ENCODE data around the gene COPRS. TPM values are rescaled to one million over a fixed set of nuclear protein-coding genes. Genes with fewer than 3 reads are reported as not detected.

COPRS gene
- total and polyA plus RNA-seq, 2 of the 8 experiments (the other 6 are each of a cell fraction or from before 2014, with no cell fraction given), result 40.9 to 49.3 TPM

GRCh38 chr17:31832746-31833145, 26.3 kb downstream of the COPRS start (continued):
- TF ChIP-seq TAF7 (optimal IDR thresholded peaks at IDR 0.05; ENCODE audit: borderline replicate concordance, low read depth, low read length), result no peak
